Progenitor cell of endocrine pancreas (in vitro differentiated cells): ENCODE measurements around the gene CA10. TPM values are rescaled to one million over a fixed set of nuclear protein-coding genes. Genes with fewer than 3 reads are reported as not detected.

ENCODE experiments used
- DNase-seq: peaks from one replicate; pipeline ENCODE4 v3.0.0; 2021; ENCODE audit warnings: low spot score; ENCODE audit not compliant: unreplicated experiment
- H3K27ac Mint-ChIP-seq: 2 replicates; pipeline ENCODE4 v1.8.0; 2021; ENCODE audit warnings: mild to moderate bottlenecking, moderate library complexity, mixed read lengths
- H3K27me3 Mint-ChIP-seq: 2 replicates; pipeline ENCODE4 v1.8.0; 2021; ENCODE audit warnings: mixed read lengths
- H3K36me3 Mint-ChIP-seq: 2 replicates; pipeline ENCODE4 v1.8.0; 2022; ENCODE audit warnings: mixed read lengths; ENCODE audit not compliant: insufficient read depth
- H3K4me1 Mint-ChIP-seq: 2 replicates; pipeline ENCODE4 v1.8.0; 2021; ENCODE audit warnings: low read depth, mixed read lengths
- H3K4me3 Mint-ChIP-seq: 2 replicates; pipeline ENCODE4 v1.8.0; 2021; ENCODE audit warnings: low read depth, mild to moderate bottlenecking, moderate library complexity, mixed read lengths
- H3K9me3 Mint-ChIP-seq: 2 replicates; pipeline ENCODE4 v1.8.0; 2021; ENCODE audit warnings: low read depth, mixed read lengths
- CTCF ChIP-seq: fragments of 200-600 bp; sonication (generic); IDR thresholded peaks from one replicate; pipeline ENCODE4 v1.5.0; 2021; ENCODE audit warnings: antibody characterized with exemption, mild to moderate bottlenecking; ENCODE audit not compliant: unreplicated experiment
- total RNA-seq: library from RNA; stranded (reverse); gene quantifications from 2 replicates; pipeline ENCODE4 v1.2.1, GENCODE V29; 2021

The CA10 gene
- total RNA-seq, 1 donor from 2014 or later, result 0.53 TPM

GRCh38 chr17:51692917-51693316 lies 465.6 kb downstream of the CA10 start:
- no peaks in the 10 kb centered on the region for H3K36me3 Mint-ChIP-seq
- TF ChIP-seq CTCF, result no peak
- peaks cover 18% of the 10 kb centered on the region for H3K9me3 Mint-ChIP-seq
- peaks cover 7% of the 10 kb centered on the region for H3K27me3 Mint-ChIP-seq
- no peaks in the 10 kb centered on the region for H3K4me1 Mint-ChIP-seq
- no peak overlapping the region for H3K4me3 Mint-ChIP-seq
- no peak for DNase-seq
- H3K27ac Mint-ChIP-seq, result no peak overlapping the region

- no peak for DNase-seq
- peaks cover 6% of the 10 kb centered on the region for H3K9me3 Mint-ChIP-seq
- H3K36me3 Mint-ChIP-seq, result no peaks in the 10 kb centered on the region
- H3K27me3 Mint-ChIP-seq, result peaks cover 8% of the 10 kb centered on the region
- H3K27ac Mint-ChIP-seq, result no peak overlapping the region
- no peak for TF ChIP-seq CTCF
- no peaks in the 10 kb centered on the region for H3K4me1 Mint-ChIP-seq
- no peak overlapping the region for H3K4me3 Mint-ChIP-seq
Measured at GRCh38 chr17:51687887-51688286, 470.6 kb downstream of the CA10 start.

GRCh38 chr17:51685287-51685909 lies 473.1 kb downstream of the CA10 start:
- DNase-seq, result no peak
- TF ChIP-seq CTCF, result no peak
- Mint-ChIP-seq H3K4me3 (no peak overlapping the region), H3K36me3 (no peaks in the 10 kb centered on the region), H3K27me3 (peaks cover 8% of the 10 kb centered on the region), H3K4me1 (no peaks in the 10 kb centered on the region), H3K9me3 (peaks cover 3% of the 10 kb centered on the region), H3K27ac (no peak overlapping the region)

- no peaks in the 10 kb centered on the region for H3K4me1 Mint-ChIP-seq
- H3K27me3 Mint-ChIP-seq, result peaks cover 8% of the 10 kb centered on the region
- no peak for DNase-seq
- no peak overlapping the region for H3K4me3 Mint-ChIP-seq
- no peaks in the 10 kb centered on the region for H3K9me3 Mint-ChIP-seq
- H3K36me3 Mint-ChIP-seq, result no peaks in the 10 kb centered on the region
- no peak for TF ChIP-seq CTCF
- no peak overlapping the region for H3K27ac Mint-ChIP-seq
Measured at GRCh38 chr17:51684214-51684613, 474.3 kb downstream of the CA10 start.

- H3K4me3 Mint-ChIP-seq, result no peak overlapping the region
- no peaks in the 10 kb centered on the region for H3K36me3 Mint-ChIP-seq
- no peaks in the 10 kb centered on the region for H3K9me3 Mint-ChIP-seq
Measured at GRCh38 chr17:51683291-51683690, 475.2 kb downstream of the CA10 start.

More at GRCh38 chr17:51683291-51683690, 475.2 kb downstream of the CA10 start:
- no peak for TF ChIP-seq CTCF
- no peak overlapping the region for H3K27ac Mint-ChIP-seq
- DNase-seq, result no peak
- H3K27me3 Mint-ChIP-seq, result peaks cover 8% of the 10 kb centered on the region
- no peaks in the 10 kb centered on the region for H3K4me1 Mint-ChIP-seq
